A673 (cell line): ENCODE measurements around the gene BLZF1.
"Not testable (repeated sequence)": the region's sequence is repeated elsewhere in the genome, so short reads cannot be mapped to it uniquely, and the experiment has no call there.

ENCODE experiments used
- EZH2 ChIP-seq: fragments of 200-600 bp; sonication (generic); IDR thresholded peaks from 2 replicates; pipeline ENCODE4 v1.6.1; 2017; ENCODE audit warnings: borderline replicate concordance, low read depth, mild to moderate bottlenecking, mixed read lengths, antibody characterized with exemption, low read length; ENCODE audit not compliant: poor library complexity, severe bottlenecking
- TF ChIP-seq, protein P1 (sequence below): fragments of 300-800, 200-600 bp; sonication (generic); conservative IDR thresholded peaks from 2 replicates; pipeline ENCODE4 v1.5.1; 2017; ENCODE audit warnings: low read depth, mild to moderate bottlenecking, antibody characterized with exemption, low read length, moderate library complexity, mixed read lengths

DNA sequence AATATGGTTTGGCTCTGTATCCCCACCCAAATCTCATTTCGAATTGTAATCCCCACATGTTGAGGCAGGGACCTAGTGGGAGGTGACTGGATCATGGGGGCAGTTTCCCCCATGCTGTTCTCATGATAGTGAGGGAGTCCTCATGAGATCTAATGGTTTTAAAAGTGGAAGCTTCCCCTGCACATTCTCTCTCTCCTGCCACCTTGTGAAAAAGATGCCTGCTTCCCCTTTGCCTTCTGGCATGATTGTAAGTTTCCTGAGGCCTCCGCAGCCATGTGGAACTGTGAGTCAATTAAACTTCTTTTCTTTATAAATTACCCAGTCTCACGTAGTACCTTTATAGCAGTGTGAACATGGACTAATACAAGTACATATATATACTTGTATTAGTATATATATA, 25.9 kb upstream of the BLZF1 start:
- TF ChIP-seq, protein P1, sequence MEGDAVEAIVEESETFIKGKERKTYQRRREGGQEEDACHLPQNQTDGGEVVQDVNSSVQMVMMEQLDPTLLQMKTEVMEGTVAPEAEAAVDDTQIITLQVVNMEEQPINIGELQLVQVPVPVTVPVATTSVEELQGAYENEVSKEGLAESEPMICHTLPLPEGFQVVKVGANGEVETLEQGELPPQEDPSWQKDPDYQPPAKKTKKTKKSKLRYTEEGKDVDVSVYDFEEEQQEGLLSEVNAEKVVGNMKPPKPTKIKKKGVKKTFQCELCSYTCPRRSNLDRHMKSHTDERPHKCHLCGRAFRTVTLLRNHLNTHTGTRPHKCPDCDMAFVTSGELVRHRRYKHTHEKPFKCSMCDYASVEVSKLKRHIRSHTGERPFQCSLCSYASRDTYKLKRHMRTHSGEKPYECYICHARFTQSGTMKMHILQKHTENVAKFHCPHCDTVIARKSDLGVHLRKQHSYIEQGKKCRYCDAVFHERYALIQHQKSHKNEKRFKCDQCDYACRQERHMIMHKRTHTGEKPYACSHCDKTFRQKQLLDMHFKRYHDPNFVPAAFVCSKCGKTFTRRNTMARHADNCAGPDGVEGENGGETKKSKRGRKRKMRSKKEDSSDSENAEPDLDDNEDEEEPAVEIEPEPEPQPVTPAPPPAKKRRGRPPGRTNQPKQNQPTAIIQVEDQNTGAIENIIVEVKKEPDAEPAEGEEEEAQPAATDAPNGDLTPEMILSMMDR, result not testable (repeated sequence)
- TF ChIP-seq EZH2, result not testable (repeated sequence)
